ENCODE data around the gene GRP.

GRP gene

DNA sequence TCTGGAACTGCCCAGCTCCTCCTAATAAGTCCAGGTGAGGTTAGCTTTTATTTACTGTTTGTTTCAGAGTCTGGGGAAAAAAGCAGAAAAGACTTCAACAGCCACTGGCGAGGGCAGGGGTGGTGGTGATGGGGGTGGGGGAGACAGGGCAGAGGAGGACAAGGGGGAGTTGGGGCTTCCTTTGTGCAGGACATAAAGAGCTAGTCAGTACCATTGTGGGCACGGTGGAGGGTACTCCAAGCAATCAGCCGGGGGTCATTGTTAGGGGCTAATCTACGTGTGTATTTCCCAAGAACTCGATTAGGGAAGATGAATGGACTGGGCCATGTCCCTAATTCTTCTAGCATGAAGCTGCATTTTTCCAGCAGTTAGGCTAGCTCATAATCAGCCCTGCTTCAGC lies 56.1 kb downstream of the GRP start:
- TF ChIP-seq, protein P1, sequence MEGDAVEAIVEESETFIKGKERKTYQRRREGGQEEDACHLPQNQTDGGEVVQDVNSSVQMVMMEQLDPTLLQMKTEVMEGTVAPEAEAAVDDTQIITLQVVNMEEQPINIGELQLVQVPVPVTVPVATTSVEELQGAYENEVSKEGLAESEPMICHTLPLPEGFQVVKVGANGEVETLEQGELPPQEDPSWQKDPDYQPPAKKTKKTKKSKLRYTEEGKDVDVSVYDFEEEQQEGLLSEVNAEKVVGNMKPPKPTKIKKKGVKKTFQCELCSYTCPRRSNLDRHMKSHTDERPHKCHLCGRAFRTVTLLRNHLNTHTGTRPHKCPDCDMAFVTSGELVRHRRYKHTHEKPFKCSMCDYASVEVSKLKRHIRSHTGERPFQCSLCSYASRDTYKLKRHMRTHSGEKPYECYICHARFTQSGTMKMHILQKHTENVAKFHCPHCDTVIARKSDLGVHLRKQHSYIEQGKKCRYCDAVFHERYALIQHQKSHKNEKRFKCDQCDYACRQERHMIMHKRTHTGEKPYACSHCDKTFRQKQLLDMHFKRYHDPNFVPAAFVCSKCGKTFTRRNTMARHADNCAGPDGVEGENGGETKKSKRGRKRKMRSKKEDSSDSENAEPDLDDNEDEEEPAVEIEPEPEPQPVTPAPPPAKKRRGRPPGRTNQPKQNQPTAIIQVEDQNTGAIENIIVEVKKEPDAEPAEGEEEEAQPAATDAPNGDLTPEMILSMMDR (IDR thresholded peaks at IDR 0.05; ENCODE audit: control insufficient read depth, extremely low read depth, insufficient read depth) = no peak
- DNase-seq (ENCODE audit: low read depth) = no peak
- no peak overlapping the region for H3K4me3 ChIP-seq (ENCODE audit: low read depth, low read length)

DNA sequence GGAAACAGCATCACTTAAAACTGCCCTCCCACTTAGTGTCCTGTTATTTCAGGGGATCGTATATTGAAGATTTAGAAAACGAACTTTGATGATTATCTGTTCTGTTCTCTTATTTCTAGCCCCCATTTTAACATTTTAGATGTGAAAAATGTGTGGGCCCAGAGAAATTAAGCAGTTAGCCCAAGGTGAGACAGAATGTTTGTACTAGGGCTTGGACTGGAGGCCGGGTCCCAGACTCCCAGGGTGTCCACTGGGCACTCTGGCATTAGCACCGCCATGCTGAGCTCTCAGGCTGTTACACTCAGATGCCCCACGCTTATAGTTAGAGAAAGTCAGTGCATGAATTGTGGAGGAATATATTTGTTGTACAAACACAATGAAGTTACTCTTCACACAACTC lies 58.8 kb downstream of the GRP start:
- H3K4me3 ChIP-seq (ENCODE audit: low read depth, low read length) = no peak overlapping the region
- TF ChIP-seq, protein P1 (IDR thresholded peaks at IDR 0.05; ENCODE audit: control insufficient read depth, extremely low read depth, insufficient read depth) = no peak
- DNase-seq (ENCODE audit: low read depth) = no peak

DNA sequence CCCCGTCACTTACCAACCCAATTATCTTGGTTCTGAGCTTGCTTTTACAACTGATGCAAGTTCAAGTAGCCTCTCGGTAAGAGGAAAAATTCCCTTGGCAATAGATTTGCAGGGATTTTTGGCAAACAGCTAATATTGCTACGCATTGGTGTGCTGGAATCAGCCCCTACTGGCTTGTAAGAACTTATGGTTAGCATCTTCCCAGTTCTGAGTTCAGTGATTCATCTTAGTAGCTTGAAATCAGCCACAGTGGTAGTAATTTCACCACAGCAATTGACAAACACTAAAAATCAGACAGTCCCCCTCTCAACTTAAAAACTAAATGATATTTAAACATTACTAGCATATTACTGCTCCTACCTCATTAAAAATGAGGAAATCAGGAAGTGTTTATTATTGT lies 59.2 kb downstream of the GRP start:
- no peak overlapping the region for H3K4me3 ChIP-seq (ENCODE audit: low read depth, low read length)
- TF ChIP-seq, protein P1 (IDR thresholded peaks at IDR 0.05; ENCODE audit: control insufficient read depth, extremely low read depth, insufficient read depth) = no peak
- DNase-seq (ENCODE audit: low read depth) = no peak

DNA sequence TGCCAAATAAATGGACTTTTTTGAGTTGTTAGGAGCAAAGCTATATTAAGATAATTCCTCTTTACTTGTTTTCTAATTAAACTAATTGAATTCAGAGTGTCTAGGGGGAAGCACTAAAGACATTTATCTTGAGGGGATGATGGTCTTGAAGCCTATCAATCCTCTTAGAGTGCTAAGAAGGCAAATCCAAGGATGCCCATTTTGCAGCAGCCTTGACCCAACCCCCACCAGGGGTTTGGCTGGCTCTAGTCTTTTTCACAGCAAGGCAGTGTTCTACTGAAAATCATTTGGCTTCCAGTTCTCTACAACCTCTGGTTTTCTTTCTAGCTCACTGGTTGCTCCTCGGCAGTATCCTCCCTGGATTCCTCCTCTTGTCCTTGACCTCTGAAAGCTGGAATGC lies 59.8 kb downstream of the GRP start:
- no peak for DNase-seq (ENCODE audit: low read depth)
- TF ChIP-seq, protein P1 (IDR thresholded peaks at IDR 0.05; ENCODE audit: control insufficient read depth, extremely low read depth, insufficient read depth) = no peak
- no peak overlapping the region for H3K4me3 ChIP-seq (ENCODE audit: low read depth, low read length)

Measured in LNCaP clone FGC (cell line).